ENCODE measurements around the gene APLP2.
"Not testable (repeated sequence)": the region's sequence is repeated elsewhere in the genome, so short reads cannot be mapped to it uniquely, and the experiment has no call there.

APLP2 gene

DNA sequence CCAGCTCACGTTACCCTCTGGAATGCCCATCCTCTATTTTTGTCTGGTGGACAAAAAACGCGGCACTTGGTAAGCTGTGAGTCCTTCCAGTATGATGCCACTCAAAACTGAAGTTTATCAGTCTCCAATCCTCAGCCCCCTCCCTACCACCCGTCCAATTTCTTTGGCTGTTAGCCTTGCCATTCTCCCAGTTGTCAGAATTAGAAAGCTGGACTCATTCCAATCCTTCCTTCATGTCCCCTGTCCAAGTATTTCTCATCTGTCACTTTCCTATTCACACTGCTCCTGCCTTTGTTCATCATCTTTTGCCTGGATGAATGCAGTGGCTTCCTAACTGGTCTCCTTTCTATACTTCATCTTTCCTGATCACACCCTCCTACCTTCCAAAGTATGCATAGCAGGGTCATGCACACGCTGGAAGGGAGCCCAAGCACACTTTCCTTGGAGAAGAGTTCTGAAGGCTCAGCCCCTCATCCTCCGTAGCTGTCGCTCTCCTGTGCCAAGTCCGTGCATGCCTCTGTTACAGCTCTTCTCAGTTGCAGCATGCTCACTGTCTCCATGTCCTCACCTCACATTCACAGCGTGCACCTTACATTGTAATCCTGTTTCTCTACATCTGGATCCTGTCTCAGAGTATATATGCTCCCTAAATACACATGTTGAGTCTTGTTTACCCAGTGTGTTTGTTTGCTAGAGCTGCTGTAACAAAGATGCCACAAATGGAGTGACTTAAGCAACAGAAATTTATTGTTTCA, 19.4 kb downstream of the APLP2 start:
- H3K27me3 Mint-ChIP-seq: peaks cover 3% of the 10 kb centered on the region
- H3K9me3 Mint-ChIP-seq: no peaks in the 10 kb centered on the region
- ATAC-seq (ENCODE audit: low read depth) (no peak), DNase-seq (ENCODE audit: low spot score in 2 of 2) (no peak)
- H3K4me3 Mint-ChIP-seq: no peak overlapping the region
- H3K27ac Mint-ChIP-seq: no peak overlapping the region
- H3K36me3 Mint-ChIP-seq: peaks cover 7% of the 10 kb centered on the region
- H3K4me1 Mint-ChIP-seq: peaks cover 8% of the 10 kb centered on the region

DNA sequence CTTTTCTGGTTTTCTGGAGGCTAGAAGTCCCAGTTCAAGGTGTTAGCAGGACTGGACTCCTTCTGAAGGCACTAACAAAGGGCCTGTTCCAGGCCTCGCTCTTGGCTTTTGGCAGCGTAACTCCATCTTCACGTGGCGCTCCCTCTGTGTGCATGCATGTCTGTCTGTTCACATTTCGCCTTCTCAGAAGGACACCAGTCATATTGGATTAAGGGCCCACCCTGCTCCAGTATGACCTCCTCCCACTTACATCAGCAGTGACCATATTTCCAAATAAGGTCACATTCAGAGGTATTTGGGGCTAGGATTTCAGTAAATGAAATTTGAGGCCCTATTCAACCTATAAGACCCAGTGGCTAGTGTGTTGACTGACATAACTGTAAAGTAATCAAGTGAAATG, 20.0 kb downstream of the APLP2 start:
- H3K27ac Mint-ChIP-seq: no peak overlapping the region
- no peak overlapping the region for H3K4me3 Mint-ChIP-seq
- H3K4me1 Mint-ChIP-seq: peaks cover 11% of the 10 kb centered on the region
- no peaks in the 10 kb centered on the region for H3K9me3 Mint-ChIP-seq
- no peak for DNase-seq (ENCODE audit: low spot score in 2 of 2)
- H3K27me3 Mint-ChIP-seq: peaks cover 3% of the 10 kb centered on the region
- H3K36me3 Mint-ChIP-seq: peaks cover 7% of the 10 kb centered on the region
- no peak for ATAC-seq (ENCODE audit: low read depth)

DNA sequence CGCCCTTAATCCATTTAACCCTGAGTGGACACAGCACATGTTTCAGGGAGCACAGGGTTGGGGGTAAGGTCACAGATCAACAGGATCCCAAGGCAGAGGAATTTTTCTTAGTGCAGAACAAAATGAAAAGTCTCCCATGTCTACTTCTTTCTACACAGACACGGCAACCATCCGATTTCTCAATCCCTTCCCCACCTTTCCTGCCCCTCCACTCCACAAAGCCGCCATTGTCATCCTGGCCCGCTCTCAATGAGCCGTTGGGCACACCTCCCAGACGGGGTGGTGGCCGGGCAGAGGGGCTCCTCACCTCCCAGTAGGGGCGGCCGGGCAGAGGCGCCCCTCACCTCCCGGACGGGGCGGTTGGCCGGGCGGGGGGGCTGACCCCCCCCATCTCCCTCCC, 20.8 kb downstream of the APLP2 start:
- DNase-seq (ENCODE audit: low spot score in 2 of 2); H3K4me3 Mint-ChIP-seq; ATAC-seq (ENCODE audit: low read depth); H3K27me3 Mint-ChIP-seq; H3K36me3 Mint-ChIP-seq; H3K9me3 Mint-ChIP-seq; H3K27ac Mint-ChIP-seq: not testable (repeated sequence)
- H3K4me1 Mint-ChIP-seq: peaks cover 15% of the 10 kb centered on the region

DNA sequence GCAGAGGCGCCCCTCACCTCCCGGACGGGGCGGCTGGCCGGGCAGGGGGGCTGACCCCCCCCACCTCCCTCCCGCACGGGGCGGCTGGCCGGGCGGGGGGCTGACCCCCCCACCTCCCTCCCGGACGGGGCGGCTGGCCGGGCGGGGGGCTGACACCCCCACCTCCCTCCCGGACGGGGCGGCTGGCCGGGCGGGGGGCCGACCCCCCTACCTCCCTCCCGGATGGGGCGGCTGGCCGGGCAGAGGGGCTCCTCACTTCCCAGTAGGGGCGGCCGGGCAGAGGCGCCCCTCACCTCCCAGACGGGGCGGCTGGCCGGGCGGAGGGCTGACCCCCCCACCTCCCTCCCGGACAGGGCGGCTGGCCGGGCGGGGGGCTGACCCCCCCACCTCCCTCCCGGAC, 21.5 kb downstream of the APLP2 start:
- H3K27ac Mint-ChIP-seq; H3K36me3 Mint-ChIP-seq; H3K4me3 Mint-ChIP-seq; H3K9me3 Mint-ChIP-seq; ATAC-seq (ENCODE audit: low read depth); H3K27me3 Mint-ChIP-seq; DNase-seq (ENCODE audit: low spot score in 2 of 2): not testable (repeated sequence)
- peaks cover 17% of the 10 kb centered on the region for H3K4me1 Mint-ChIP-seq

DNA sequence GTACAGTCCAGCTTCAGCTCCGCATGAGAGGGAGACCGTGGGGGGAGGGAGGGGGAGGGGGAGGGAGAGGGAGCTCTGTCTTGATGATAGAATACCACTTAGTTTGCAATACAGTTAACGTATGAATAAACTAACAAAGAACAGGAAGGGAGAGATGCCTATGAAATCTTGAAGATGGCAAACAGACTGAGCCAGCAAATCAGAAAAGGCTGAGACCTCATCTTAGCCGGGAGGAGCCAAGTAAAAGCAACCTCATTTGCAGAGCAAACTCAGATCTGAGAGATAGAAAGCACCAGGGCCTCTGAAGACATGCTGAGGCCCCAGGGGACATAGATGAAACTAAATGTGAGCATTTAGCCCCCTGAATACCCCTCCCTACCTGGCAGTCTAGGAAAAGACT, 23.0 kb downstream of the APLP2 start:
- Mint-ChIP-seq H3K27me3 (peaks cover 3% of the 10 kb centered on the region), H3K4me3 (no peak overlapping the region), H3K27ac (no peak overlapping the region), H3K36me3 (peaks cover 4% of the 10 kb centered on the region), H3K9me3 (no peaks in the 10 kb centered on the region), H3K4me1 (peaks cover 17% of the 10 kb centered on the region)
- ATAC-seq (ENCODE audit: low read depth): no peak
- DNase-seq (ENCODE audit: low spot score in 2 of 2): no peak

DNA sequence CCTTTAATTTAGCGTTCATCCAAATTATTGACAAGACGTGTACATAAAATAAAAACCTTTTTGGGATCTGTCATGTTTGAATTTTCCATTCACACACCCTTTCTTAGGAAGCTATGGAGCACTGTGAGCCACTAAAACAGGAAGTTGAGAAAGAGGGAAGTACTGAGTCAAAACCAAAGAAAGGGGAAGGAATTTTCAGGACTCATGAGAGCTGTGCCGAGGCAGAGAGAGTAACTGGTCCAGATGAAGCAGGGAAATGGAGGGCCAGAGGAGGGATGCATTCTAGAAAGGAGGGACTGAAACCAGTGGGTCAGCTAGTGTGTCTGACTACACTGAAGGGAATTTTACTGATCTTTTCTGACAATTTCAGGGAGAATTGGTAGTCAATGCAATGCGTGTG, 24.9 kb downstream of the APLP2 start:
- no peak for ATAC-seq (ENCODE audit: low read depth)
- no peak overlapping the region for H3K4me3 Mint-ChIP-seq
- peaks cover 16% of the 10 kb centered on the region for H3K4me1 Mint-ChIP-seq

DNA sequence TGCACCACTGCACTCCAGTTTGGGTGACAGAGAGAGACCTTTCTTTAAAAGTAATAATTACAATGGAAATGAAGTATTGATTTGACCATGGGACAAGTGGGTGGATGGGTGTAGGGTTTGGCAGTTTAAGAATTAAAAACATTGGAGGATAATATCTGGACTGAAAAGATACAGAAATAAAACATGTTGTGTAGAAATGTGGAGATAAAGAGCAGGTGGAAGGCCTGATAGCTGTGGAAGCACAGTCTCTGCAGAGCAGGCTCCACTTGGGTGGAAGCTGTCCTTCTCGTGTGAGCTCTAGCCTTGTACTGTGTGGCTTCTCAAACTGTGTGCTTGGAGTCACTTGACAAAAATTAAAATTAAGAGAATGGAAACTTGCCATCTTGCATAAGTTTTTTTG, 25.6 kb downstream of the APLP2 start:
- ATAC-seq (ENCODE audit: low read depth) (no peak), DNase-seq (ENCODE audit: low spot score in 2 of 2) (no peak)
- Mint-ChIP-seq H3K4me3 (no peak overlapping the region), H3K4me1 (peaks cover 16% of the 10 kb centered on the region), H3K27me3 (no peaks in the 10 kb centered on the region), H3K27ac (no peak overlapping the region), H3K36me3 (no peaks in the 10 kb centered on the region), H3K9me3 (no peaks in the 10 kb centered on the region)

More for the DNA sequence above, 24.9 kb downstream of the APLP2 start:
- no peaks in the 10 kb centered on the region for H3K27me3 Mint-ChIP-seq
- DNase-seq (ENCODE audit: low spot score in 2 of 2): no peak
- H3K36me3 Mint-ChIP-seq: no peaks in the 10 kb centered on the region
- H3K9me3 Mint-ChIP-seq: no peaks in the 10 kb centered on the region
- peak overlapping the region; percentile 3 for H3K27ac Mint-ChIP-seq

DNA sequence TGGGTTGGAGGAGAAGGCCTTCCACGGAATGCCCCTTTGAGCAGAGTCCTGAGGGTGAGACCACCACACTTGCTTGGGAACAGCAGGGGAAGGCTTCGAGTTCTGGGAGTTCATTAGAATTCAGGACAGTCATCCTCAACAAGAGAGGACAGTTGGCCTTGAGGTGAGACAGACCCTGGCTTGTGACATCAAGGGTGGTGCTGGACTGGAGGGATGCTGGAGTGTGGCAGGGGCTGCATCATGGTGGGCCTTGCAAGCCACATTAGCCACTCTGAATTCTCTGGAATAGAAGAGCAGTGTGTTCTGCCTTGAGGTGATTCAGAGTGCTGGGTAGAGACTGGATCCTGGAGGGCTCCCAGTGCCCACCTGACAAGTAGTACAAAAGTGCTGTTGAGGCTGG, 26.3 kb downstream of the APLP2 start:
- ATAC-seq (ENCODE audit: low read depth) (no peak), DNase-seq (ENCODE audit: low spot score in 2 of 2) (no peak)
- Mint-ChIP-seq H3K27ac (no peak overlapping the region), H3K4me1 (peaks cover 16% of the 10 kb centered on the region), H3K9me3 (no peaks in the 10 kb centered on the region), H3K27me3 (no peaks in the 10 kb centered on the region), H3K36me3 (no peaks in the 10 kb centered on the region), H3K4me3 (no peak overlapping the region)

DNA sequence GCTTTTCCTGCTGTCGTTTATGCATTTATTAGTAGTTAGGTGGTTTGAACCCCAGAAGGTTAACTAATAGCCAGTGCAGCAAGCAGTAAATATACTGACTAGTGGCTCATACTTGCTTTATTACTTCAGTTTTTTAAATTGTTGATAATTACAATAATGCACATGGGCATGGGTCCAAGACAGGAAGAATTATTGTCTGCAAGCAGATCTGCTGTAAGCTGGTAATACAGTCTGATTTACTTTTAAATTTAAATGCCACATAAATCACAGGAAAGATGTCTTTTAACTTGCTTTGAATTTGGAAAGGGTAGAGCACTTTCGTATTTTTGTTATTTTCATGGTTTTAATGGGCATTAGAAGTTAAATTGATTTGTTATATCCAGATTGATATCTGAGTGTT, 27.1 kb downstream of the APLP2 start:
- peaks cover 16% of the 10 kb centered on the region for H3K4me1 Mint-ChIP-seq
- H3K9me3 Mint-ChIP-seq: no peaks in the 10 kb centered on the region
- no peaks in the 10 kb centered on the region for H3K27me3 Mint-ChIP-seq
- DNase-seq (ENCODE audit: low spot score in 2 of 2) (no peak), ATAC-seq (ENCODE audit: low read depth) (no peak)
- no peak overlapping the region for H3K4me3 Mint-ChIP-seq
- H3K27ac Mint-ChIP-seq: no peak overlapping the region
- no peaks in the 10 kb centered on the region for H3K36me3 Mint-ChIP-seq

DNA sequence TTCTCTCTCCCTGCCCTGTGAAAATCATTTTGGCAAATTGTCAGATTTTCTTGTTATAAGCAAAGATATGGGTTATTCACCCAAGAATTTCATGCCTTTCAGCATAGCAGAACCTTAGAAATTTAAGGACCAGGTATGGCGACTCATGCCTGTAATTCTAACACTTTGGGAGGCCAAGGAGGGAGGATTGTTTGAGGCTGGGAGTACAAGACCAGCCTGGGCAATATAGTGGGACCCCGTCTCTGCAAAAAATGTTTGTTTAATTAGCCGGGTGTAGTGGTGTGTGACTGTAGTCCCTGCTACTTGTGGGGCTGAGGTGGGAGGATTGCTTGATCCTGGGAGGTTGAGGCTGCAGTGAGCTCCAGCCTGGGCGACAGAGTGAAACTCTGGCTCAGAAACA, 27.6 kb downstream of the APLP2 start:
- no peaks in the 10 kb centered on the region for H3K36me3 Mint-ChIP-seq
- no peak overlapping the region for H3K4me3 Mint-ChIP-seq
- H3K9me3 Mint-ChIP-seq: no peaks in the 10 kb centered on the region
- H3K27me3 Mint-ChIP-seq: no peaks in the 10 kb centered on the region
- peaks cover 17% of the 10 kb centered on the region for H3K4me1 Mint-ChIP-seq
- no peak overlapping the region for H3K27ac Mint-ChIP-seq
- ATAC-seq (ENCODE audit: low read depth) (no peak), DNase-seq (ENCODE audit: low spot score in 2 of 2) (no peak)

DNA sequence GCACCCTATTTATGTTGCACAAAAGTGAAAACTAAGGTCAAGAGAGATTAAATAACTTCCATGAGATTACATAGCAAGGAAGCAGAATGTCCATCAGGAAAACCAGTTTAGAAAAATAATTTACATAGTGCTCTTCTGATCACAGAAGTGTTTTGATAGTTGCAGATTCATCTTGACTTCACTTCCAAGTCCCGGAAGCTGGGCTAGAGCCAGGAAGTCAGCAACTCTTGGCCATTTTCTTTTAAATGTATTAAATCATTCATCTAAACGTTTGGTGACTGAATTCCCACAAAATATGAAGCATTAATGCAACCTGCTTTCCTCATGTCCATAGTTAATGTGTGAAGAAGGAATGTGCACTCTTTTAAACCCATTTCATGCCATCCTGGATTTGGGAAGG, 29.7 kb downstream of the APLP2 start:
- ATAC-seq (ENCODE audit: low read depth): no peak
- no peaks in the 10 kb centered on the region for H3K27me3 Mint-ChIP-seq

DNA sequence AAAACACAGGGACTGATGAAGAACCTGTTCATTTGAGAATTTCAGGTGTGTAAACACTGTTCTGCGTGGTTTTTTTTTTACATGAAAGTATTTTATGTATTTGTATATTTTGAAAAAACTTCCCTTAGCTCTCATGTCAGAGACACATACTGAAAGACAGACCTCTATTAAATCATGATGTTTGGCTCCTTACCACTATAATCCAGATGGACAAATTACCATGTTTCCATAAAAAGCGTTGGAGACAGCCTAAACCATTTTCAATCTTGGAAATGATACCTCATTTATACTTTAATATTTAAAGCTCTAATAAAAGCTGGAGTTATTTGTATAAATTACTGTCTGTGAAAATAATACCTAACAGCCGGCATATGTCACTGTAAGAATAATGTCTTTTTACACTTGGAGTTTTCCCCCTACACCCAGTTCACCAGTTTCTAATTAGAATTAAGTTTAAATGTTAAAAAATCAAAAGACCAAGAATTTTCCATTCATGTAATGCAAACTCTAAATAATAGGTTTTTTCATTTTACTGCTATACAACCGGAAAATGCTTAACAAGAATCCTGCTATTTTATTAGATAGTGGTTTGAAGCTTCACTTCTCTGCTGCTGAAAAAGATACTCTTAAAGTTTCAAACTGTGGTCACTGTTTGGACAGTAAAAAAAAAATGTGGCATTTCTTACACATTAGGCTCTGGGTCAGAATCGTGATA, 30.8 kb downstream of the APLP2 start:
- Mint-ChIP-seq H3K9me3 (no peaks in the 10 kb centered on the region), H3K36me3 (no peaks in the 10 kb centered on the region), H3K4me3 (no peak overlapping the region), H3K27ac (no peak overlapping the region), H3K27me3 (no peaks in the 10 kb centered on the region), H3K4me1 (peaks cover 7% of the 10 kb centered on the region)
- ATAC-seq (ENCODE audit: low read depth) (no peak), DNase-seq (ENCODE audit: low spot score in 2 of 2) (no peak)

More for the DNA sequence above, 29.7 kb downstream of the APLP2 start:
- Mint-ChIP-seq H3K4me3 (no peak overlapping the region), H3K9me3 (no peaks in the 10 kb centered on the region), H3K4me1 (peaks cover 15% of the 10 kb centered on the region), H3K27ac (no peak overlapping the region), H3K36me3 (no peaks in the 10 kb centered on the region)
- DNase-seq (ENCODE audit: low spot score in 2 of 2): no peak

DNA sequence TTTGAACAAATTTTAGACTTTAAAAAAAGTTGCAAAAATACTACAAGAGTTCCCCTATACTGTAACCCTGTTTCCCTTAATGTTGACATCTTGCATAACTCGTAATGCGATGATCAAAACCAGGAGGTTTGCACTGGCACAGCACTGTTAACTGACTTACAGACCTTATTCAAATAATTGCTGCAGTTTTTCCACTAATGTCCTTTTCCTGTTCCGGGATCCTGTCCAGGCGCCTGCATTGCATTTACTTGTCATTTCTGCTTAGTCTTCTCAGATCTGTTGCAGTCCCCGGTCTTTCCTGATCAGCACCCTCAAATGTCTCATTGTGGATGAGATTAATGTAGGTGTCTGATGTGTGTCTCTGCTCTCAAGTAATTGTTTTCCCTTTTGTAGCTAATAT, 32.0 kb downstream of the APLP2 start:
- no peaks in the 10 kb centered on the region for H3K27me3 Mint-ChIP-seq
- peaks cover 8% of the 10 kb centered on the region for H3K4me1 Mint-ChIP-seq
- no peak overlapping the region for H3K4me3 Mint-ChIP-seq
- ATAC-seq (ENCODE audit: low read depth): no peak
- no peaks in the 10 kb centered on the region for H3K9me3 Mint-ChIP-seq
- no peak for DNase-seq (ENCODE audit: low spot score in 2 of 2)
- H3K36me3 Mint-ChIP-seq: no peaks in the 10 kb centered on the region
- H3K27ac Mint-ChIP-seq: no peak overlapping the region

DNA sequence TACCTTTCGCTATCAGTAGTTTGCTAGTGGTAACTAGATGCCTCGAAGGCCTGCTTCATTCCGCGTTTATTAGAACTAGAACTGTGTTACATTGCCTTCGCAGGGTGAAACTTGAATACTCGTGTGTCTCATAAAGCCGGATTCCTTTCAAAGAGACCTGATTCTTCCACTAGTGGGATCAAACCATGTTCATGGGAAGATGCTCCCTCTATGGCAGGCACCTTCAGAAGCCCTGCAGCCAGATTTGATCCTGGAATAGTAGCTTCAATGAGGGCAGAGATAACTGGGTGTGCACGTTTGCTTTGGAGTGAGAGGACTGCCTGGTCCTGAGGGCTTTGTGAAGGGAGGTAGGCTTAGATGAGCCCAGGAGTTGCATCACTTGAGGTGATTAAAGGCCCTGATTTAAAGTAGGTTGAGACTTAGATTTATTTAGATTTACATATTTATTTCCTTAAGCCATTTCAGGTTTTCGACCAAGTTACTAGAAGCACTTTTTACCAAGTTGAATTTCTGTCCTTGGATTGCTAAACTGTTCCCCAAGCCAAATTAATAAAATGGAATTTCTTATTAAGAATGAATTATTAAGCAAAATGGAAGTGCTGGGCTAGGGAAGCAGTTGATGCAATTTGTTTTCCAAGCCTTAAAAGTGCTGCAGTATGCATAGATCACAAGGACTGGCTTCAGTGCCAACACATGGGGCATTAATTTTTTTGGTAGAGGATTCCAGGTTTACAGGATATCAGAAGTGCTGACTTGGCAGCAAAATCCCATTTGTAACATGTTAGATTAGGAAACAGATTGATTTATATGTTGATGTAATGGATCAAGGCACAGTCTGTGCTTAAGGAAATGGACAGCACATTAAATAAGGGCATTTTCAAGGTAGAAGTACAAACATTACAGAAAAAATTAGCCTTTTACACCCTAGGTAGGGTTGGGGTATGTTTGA, 32.9 kb downstream of the APLP2 start:
- Mint-ChIP-seq H3K27ac (no peak overlapping the region), H3K36me3 (peaks cover under 1% of the 10 kb centered on the region), H3K4me3 (no peak overlapping the region), H3K27me3 (no peaks in the 10 kb centered on the region), H3K9me3 (no peaks in the 10 kb centered on the region), H3K4me1 (peaks cover 8% of the 10 kb centered on the region)
- DNase-seq (ENCODE audit: low spot score in 2 of 2) (no peak), ATAC-seq (ENCODE audit: low read depth) (no peak)

Data from memory B cell (primary cell).